Heart right ventricle (tissue), 16 donors: ENCODE results near the gene UBTD1. TPM values are rescaled to one million over a fixed set of nuclear protein-coding genes. Genes with fewer than 3 reads are reported as not detected.

Experiments used
- ATAC-seq, 8 donors: fragments of 200-7000 bp; cut with Tn5 transposase; one replicate each; pipeline ENCODE4 v1.9.1; 2020; ENCODE audit warnings: mild to moderate bottlenecking in 8 of 8, moderate library complexity in 8 of 8, moderate number of reproducible peaks in 1 of 8
- DNase-seq, 2 donors: peaks; one replicate each; pipeline ENCODE4 v3.0.0-alpha.2; 2020
- H3K27ac ChIP-seq, 10 donors: fragments of 200-600 bp; sonication (generic) in 2 of 10; one replicate each; pipeline versions ENCODE4 v1.5.0 to v1.8.0; 2020 to 2022; ENCODE audit warnings: mild to moderate bottlenecking in 3 of 10
- H3K27me3 ChIP-seq, 7 donors: fragments of 200-600 bp; one replicate each; pipeline ENCODE4 v1.8.0; 2021 to 2022; ENCODE audit warnings: mild to moderate bottlenecking in 2 of 7
- H3K36me3 ChIP-seq, 9 donors: fragments of 200-600 bp; sonication (generic) in 1 of 9; one replicate each; pipeline versions ENCODE4 v1.5.0 to v1.8.0; 2020 to 2022; ENCODE audit warnings: mild to moderate bottlenecking in 2 of 9
- H3K4me1 ChIP-seq, 9 donors: fragments of 200-600 bp; sonication (generic) in 1 of 9; one replicate each; pipeline versions ENCODE4 v1.5.0 to v1.8.0; 2020 to 2022; ENCODE audit warnings: mild to moderate bottlenecking in 4 of 9
- H3K4me3 ChIP-seq, 10 donors: fragments of 200-600 bp; sonication (generic) in 2 of 10; one replicate each; pipeline versions ENCODE4 v1.5.0 to v1.8.0; 2020 to 2022; ENCODE audit warnings: mild to moderate bottlenecking in 7 of 10, moderate library complexity in 2 of 10
- H3K9me3 ChIP-seq, 11 donors: fragments of 200-600 bp in 10 of 11; sonication (generic) in 2 of 11; one replicate each; pipeline versions ENCODE4 v1.5.0 to v1.8.0; 2013 to 2022; ENCODE audit warnings: mild to moderate bottlenecking in 2 of 11, control low read depth in 1 of 11, moderate library complexity in 1 of 11
- CTCF ChIP-seq, 9 donors: fragments of 200-600 bp; sonication (generic) in 2 of 9; IDR thresholded peaks; one replicate each; pipeline versions ENCODE4 v1.5.0 to v1.8.0; 2021 to 2022; ENCODE audit warnings: antibody characterized with exemption in 9 of 9, mild to moderate bottlenecking in 5 of 9, moderate library complexity in 1 of 9
- WGBS, 2 donors: extraction: QIAGEN DNeasy Blood & Tissue Kit; methylation state at CpG; one replicate each; pipeline ENCODE4 v1.1.7; 2013; ENCODE audit warnings: inconsistent platforms in 1 of 2; 5-methylcytosine and 5-hydroxymethylcytosine counted together
- intact Hi-C, 10 donors: fragments of 100-400 bp; cut with DNase I; formaldehyde crosslinking; loops; one replicate each; pipeline versions ENCODE4 v1.11.1 to v1.14.2; 2022
- polyA plus RNA-seq, 2 donors: library from polyadenylated mRNA; stranded (reverse); fragments of 200-250 nt; gene quantifications; one replicate each; pipeline ENCODE4 v1.2.3, GENCODE V29; 2013
- total RNA-seq, 10 donors: library from RNA; stranded (reverse); fragmentation: NEBNext Ultra II Directional in 3 of 10; extraction: Animal tissue kit (Norgen Biotek cat#: 25700) in 3 of 10; gene quantifications; one replicate each; pipeline versions ENCODE4 v1.2.1 to v1.2.4, GENCODE V29; 2021 to 2023
- donor health status: Arrhythmogenic right ventricular cardiomyopathy.
- donor health status: ischemic (EF 13 %, LVEDD 7.1; RV severe dilation, severe dysfunction).
- donor health status: healthy with polysubstance abuse.
- donor health status: DM: no; HTN: yes; CAD: no.
- donor health status: DM: no; HTN: no; CAD: no.
- donor health status: ischemic (EF 25% LVEDD 6.9; RV normal size, moderate dysfunction).
- donor health status: ischemic (EF 25% LVEDD 5.7; RV mildly dilated, moderate dysfunction).
- donor health status: healthy.
- donor health status: DM: yes; HTN: yes; CAD: no.
- donor health status: Ischemic cardiomyopathy.
- donor health status: ischemic (EF 35%, LVEDD 5.7; RV mildly dilated, moderate dysfunction).
- donor health status: nonischemic (EF 11% LVEDD 7.7; RV severe dilation, severe dysfunction).
- donor health status: DM: yes; HTN: yes; CAD: no.
- donor health status: PGD.
- donor health status: ischemic (EF 29% LVEDD 5.4; RV normal size, mild dysfunction).
- donor health status: nonischemic (EF 23%, LVEDD 6.1; RV moderate dilation, normal function).

The UBTD1 gene
- total and polyA plus RNA-seq, 12 donors: 13.6 to 56.0 (median 21.3) TPM

GRCh38 chr10:97597778-97598177, 99.1 kb downstream of the UBTD1 start:
- Histone ChIP-seq H3K27me3 (no peaks in the 10 kb centered on the region), H3K36me3 (no peaks in the 10 kb centered on the region), H3K9me3 (no peaks in the 10 kb centered on the region), H3K4me3 (no peak overlapping the region), H3K4me1 (peaks cover 5 to 57% (median 26%) of the 10 kb centered on the region in 9 donors), H3K27ac (peak overlapping the region; percentile 62 to 99 (median 90))
- TF ChIP-seq CTCF (IDR thresholded peaks at IDR 0.05): no peak
- 95 to 98% methylated on average over 2 of the region's 2 CpGs for WGBS, 2 donors
- no peak for ATAC-seq
- DNase-seq: no peak
- intact Hi-C loops: no loop called here

- peaks cover 5 to 54% (median 24%) of the 10 kb centered on the region in 9 donors for H3K4me1 ChIP-seq
- no peak for TF ChIP-seq CTCF (IDR thresholded peaks at IDR 0.05)
- H3K27me3 ChIP-seq: no peaks in the 10 kb centered on the region
- DNase-seq (no peak), ATAC-seq (no peak)
- no peaks in the 10 kb centered on the region for H3K36me3 ChIP-seq
- intact Hi-C loops: no loop called here
- H3K4me3 ChIP-seq: no peak overlapping the region
- no peaks in the 10 kb centered on the region for H3K9me3 ChIP-seq
- WGBS, 2 donors: 93 to 94% methylated on average over 19 of the region's 19 CpGs
- peak overlapping the region in 5 of 10 donors; percentile 15 to 99 (median 96) for H3K27ac ChIP-seq
Measured at GRCh38 chr10:97598407-97599271, 99.9 kb downstream of the UBTD1 start.

- intact Hi-C loops: no loop called here
- no peak for ATAC-seq
- no peaks in the 10 kb centered on the region for H3K9me3 ChIP-seq
- H3K36me3 ChIP-seq: no peaks in the 10 kb centered on the region
- peaks cover 5 to 51% (median 23%) of the 10 kb centered on the region in 9 donors for H3K4me1 ChIP-seq
- H3K27ac ChIP-seq: peak overlapping the region in 5 of 10 donors; percentile 15 to 99 (median 93)
- no peaks in the 10 kb centered on the region for H3K27me3 ChIP-seq
- TF ChIP-seq CTCF (IDR thresholded peaks at IDR 0.05): no peak
- no peak overlapping the region for H3K4me3 ChIP-seq
- WGBS, 2 donors: 86 to 89% methylated on average over 6 of the region's 6 CpGs
- DNase-seq: no peak
Measured at GRCh38 chr10:97599272-97599619, 100.5 kb downstream of the UBTD1 start.

GRCh38 chr10:97600616-97601015, 101.9 kb downstream of the UBTD1 start:
- DNase-seq (no peak), ATAC-seq (no peak)
- intact Hi-C loops: no loop called here
- H3K27me3 ChIP-seq: no peaks in the 10 kb centered on the region
- 69 to 91% methylated on average over 1 of the region's 1 CpG for WGBS, 2 donors
- no peak for TF ChIP-seq CTCF (IDR thresholded peaks at IDR 0.05)
- peak overlapping the region in 8 of 10 donors; percentile 37 to 99 (median 72) for H3K27ac ChIP-seq
- peaks cover 5 to 44% (median 21%) of the 10 kb centered on the region in 9 donors for H3K4me1 ChIP-seq
- H3K4me3 ChIP-seq: no peak overlapping the region
- H3K36me3 ChIP-seq: no peaks in the 10 kb centered on the region
- H3K9me3 ChIP-seq: no peaks in the 10 kb centered on the region
